ENCODE data around the gene ALK. TPM values are rescaled to one million over a fixed set of nuclear protein-coding genes. Genes with fewer than 3 reads are reported as not detected.

Gene ALK
- total RNA-seq, 1 donor: under 0.01 TPM

GRCh38 chr2:29839306-29839705 is 82.1 kb downstream of the ALK start:
- H3K9me3 ChIP-seq (ENCODE audit: low read depth, low read length): no peaks in the 10 kb centered on the region

DNA sequence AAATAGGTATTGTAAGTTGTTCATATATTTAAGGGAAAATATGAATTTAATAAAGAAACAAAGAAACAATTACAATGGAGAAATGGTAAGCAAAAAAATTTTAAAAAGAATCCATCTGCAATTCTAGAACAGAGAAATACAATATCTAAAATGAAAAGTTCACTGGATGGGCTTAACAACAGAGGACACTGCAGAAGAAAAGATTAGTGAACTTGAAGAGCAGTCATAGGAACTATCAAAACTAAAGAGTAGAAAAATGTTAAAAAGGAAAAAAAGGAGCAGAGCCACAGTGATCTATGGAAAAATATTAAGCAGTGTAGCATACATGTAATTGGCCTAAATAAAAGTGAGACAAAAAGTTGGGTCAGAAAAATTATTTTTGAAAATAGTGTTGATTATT is 83.5 kb downstream of the ALK start:
- H3K4me3 ChIP-seq (ENCODE audit: insufficient read depth, low read length): no peak overlapping the region
- no peaks in the 10 kb centered on the region for H3K36me3 ChIP-seq (ENCODE audit: insufficient read depth, low read length)
- TF ChIP-seq CTCF (IDR thresholded peaks at IDR 0.05; ENCODE audit: extremely low read depth, low read depth, low read length): no peak
- peaks cover 13% of the 10 kb centered on the region for H3K27me3 ChIP-seq (ENCODE audit: insufficient read depth, low read length)
- H3K9me3 ChIP-seq (ENCODE audit: low read depth, low read length): no peaks in the 10 kb centered on the region
- DNase-seq (ENCODE audit: insufficient read length, low spot score, missing footprints): no peak
- H3K27ac ChIP-seq (ENCODE audit: low read depth, low read length): no peak overlapping the region
- no peak overlapping the region for H2AFZ ChIP-seq (ENCODE audit: low read length)
- H4K20me1 ChIP-seq (ENCODE audit: insufficient read depth, low read length): no peaks in the 10 kb centered on the region
- no peaks in the 10 kb centered on the region for H3K79me2 ChIP-seq (ENCODE audit: insufficient read depth, low read length)
- H3K4me1 ChIP-seq (ENCODE audit: insufficient read depth, low read length): no peaks in the 10 kb centered on the region
- no peak overlapping the region for H3K4me2 ChIP-seq (ENCODE audit: insufficient read depth, low read length)

More at GRCh38 chr2:29839306-29839705, 82.1 kb downstream of the ALK start:
- Histone ChIP-seq H3K27me3 (ENCODE audit: insufficient read depth, low read length) (peaks cover 13% of the 10 kb centered on the region), H3K4me1 (ENCODE audit: insufficient read depth, low read length) (no peaks in the 10 kb centered on the region), H3K79me2 (ENCODE audit: insufficient read depth, low read length) (no peaks in the 10 kb centered on the region), H2AFZ (ENCODE audit: low read length) (no peak overlapping the region), H3K36me3 (ENCODE audit: insufficient read depth, low read length) (no peaks in the 10 kb centered on the region), H3K27ac (ENCODE audit: low read depth, low read length) (no peak overlapping the region), H3K4me2 (ENCODE audit: insufficient read depth, low read length) (no peak overlapping the region), H4K20me1 (ENCODE audit: insufficient read depth, low read length) (no peaks in the 10 kb centered on the region), H3K4me3 (ENCODE audit: insufficient read depth, low read length) (no peak overlapping the region)
- no peak for TF ChIP-seq CTCF (IDR thresholded peaks at IDR 0.05; ENCODE audit: extremely low read depth, low read depth, low read length)
- no peak for DNase-seq (ENCODE audit: insufficient read length, low spot score, missing footprints)

GRCh38 chr2:29834624-29835023 is 86.8 kb downstream of the ALK start:
- H3K4me2 ChIP-seq (ENCODE audit: insufficient read depth, low read length): no peak overlapping the region

GRCh38 chr2:29834036-29834540 is 87.3 kb downstream of the ALK start:
- Histone ChIP-seq H3K4me2 (ENCODE audit: insufficient read depth, low read length) (no peak overlapping the region), H3K9me3 (ENCODE audit: low read depth, low read length) (no peaks in the 10 kb centered on the region), H3K4me3 (ENCODE audit: insufficient read depth, low read length) (no peak overlapping the region), H3K27me3 (ENCODE audit: insufficient read depth, low read length) (no peaks in the 10 kb centered on the region), H3K27ac (ENCODE audit: low read depth, low read length) (no peak overlapping the region), H3K79me2 (ENCODE audit: insufficient read depth, low read length) (no peaks in the 10 kb centered on the region), H2AFZ (ENCODE audit: low read length) (no peak overlapping the region), H3K36me3 (ENCODE audit: insufficient read depth, low read length) (no peaks in the 10 kb centered on the region), H4K20me1 (ENCODE audit: insufficient read depth, low read length) (no peaks in the 10 kb centered on the region), H3K4me1 (ENCODE audit: insufficient read depth, low read length) (no peaks in the 10 kb centered on the region)
- no peak for TF ChIP-seq CTCF (IDR thresholded peaks at IDR 0.05; ENCODE audit: extremely low read depth, low read depth, low read length)
- DNase-seq (ENCODE audit: insufficient read length, low spot score, missing footprints): no peak

More at GRCh38 chr2:29834624-29835023, 86.8 kb downstream of the ALK start:
- Histone ChIP-seq H3K79me2 (ENCODE audit: insufficient read depth, low read length) (no peaks in the 10 kb centered on the region), H3K27me3 (ENCODE audit: insufficient read depth, low read length) (no peaks in the 10 kb centered on the region), H3K4me1 (ENCODE audit: insufficient read depth, low read length) (no peaks in the 10 kb centered on the region), H3K27ac (ENCODE audit: low read depth, low read length) (no peak overlapping the region), H3K9me3 (ENCODE audit: low read depth, low read length) (no peaks in the 10 kb centered on the region), H3K4me3 (ENCODE audit: insufficient read depth, low read length) (no peak overlapping the region), H2AFZ (ENCODE audit: low read length) (no peak overlapping the region), H4K20me1 (ENCODE audit: insufficient read depth, low read length) (no peaks in the 10 kb centered on the region), H3K36me3 (ENCODE audit: insufficient read depth, low read length) (no peaks in the 10 kb centered on the region)
- TF ChIP-seq CTCF (IDR thresholded peaks at IDR 0.05; ENCODE audit: extremely low read depth, low read depth, low read length): no peak
- no peak for DNase-seq (ENCODE audit: insufficient read length, low spot score, missing footprints)

All from osteoblast (primary cell).